ENCODE results near the gene BAIAP2.
"Not testable (repeated sequence)": the region's sequence is repeated elsewhere in the genome, so short reads cannot be mapped to it uniquely, and the experiment has no call there.

Gene BAIAP2

DNA sequence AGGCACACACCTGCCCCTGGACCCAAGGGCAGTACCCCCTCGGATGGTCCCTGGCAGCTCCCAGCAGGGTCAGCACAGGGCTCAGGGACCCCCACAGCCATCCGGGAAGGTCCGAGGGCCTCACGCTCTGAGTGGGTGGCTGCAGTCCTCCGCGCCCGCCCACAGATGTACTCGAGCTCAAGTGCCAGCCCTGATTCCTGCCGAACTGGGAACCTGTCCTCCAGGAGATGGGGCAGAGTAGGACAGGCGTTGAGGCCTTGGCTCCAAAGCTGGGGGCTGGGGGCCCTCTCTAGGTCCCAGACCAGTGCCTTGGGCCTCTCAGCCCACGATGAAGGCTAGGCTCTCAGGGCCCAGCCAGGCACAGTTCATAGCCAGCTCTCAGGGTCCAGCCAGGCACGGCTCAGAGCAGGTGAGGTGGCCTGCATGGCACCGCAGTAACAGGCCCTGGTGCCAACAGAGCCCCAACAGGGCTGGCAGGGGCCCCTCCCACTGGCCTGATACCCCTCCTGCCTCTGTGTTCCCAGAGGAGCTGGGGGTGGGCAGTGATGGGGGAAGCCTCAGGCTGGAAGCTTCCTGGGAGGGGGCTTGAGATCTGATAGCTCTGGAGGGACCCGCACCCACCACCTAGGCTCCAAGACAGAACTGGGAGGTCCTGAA is 94.9 kb downstream of the BAIAP2 start:
- DNase-seq = no peak

DNA sequence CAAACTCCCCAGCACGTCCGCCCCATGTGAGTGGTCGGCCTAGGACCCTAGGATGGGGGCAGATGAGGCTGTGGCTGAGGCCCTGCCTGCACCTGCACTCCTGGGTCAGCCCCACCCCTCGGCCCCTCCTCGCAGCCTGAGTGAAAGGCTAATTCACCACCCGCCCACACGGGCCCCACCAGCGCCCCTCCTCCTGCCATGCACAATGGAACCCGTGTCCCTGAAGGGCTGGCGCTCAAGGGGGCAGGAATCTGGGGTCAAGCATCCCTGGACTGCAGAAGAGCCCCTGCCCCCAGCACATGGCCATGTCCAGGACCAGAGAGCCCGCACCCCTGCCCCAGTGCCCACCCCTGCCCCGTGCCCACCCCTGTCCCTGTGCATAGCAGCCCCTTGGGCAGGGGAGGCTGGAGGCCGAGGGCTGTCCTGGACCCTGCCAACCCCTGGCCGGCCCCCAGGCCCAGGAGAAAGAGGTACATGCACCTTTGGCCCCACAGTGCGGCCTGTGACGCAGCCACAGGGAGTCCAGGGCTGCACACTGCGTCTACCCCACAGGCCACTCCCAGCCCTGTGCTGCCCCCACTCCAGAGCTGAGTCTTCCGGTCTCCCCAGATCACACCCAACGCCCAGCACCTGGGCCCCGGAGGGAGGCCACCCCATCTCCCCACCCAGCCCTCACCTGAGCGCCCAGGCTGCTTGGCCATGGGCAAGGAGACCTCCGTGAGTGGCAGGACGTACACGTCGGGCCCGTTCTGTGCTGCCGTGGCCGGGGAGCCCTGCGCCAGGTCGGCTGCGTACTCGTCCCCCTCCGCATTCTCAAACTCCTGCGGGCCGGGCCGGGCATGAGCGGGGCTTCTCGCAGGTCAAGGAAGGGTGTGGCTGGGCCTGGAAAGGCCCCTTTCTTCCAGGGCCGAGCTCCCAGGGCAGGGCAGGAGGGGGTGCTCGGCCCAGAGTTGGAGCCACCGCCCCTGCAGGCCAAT is 95.7 kb downstream of the BAIAP2 start:
- no peak for DNase-seq

DNA sequence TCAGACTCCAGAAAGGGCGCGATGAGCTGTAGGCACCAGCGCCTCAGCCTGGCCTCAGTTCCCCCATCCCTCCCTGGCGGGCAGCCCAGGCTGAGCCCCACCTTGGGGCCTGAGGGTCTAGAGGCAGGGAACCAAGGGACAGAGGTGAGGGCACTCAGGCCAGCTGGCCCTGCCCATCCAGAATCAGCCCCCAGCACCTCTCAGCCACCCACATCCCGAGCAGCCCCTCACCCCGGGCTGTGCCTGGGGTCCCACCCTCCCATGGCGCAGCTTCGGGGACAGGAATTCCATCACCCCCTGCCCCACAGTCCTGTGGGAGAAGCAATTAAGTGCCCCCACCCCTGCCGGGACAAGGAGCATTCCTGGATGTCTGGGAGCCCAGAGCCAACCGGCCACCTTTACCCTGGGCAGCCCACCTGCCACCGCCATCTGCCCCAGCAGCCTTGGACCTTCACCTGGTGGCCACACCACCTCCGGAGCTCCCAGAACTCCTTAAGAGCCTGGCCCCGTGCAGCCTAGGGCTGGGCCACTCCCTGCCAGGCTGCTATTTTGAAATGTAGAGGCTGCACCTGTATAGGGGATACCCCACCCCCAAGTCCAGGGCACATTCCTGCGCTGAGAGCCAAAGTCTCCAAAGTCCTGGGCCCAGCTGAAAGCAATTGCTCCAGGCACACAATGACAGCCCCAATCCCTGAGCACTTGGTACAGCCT is 96.7 kb downstream of the BAIAP2 start:
- DNase-seq = no peak

- no peak for DNase-seq
Measured at GRCh38 chr17:81132197-81132540, 97.2 kb downstream of the BAIAP2 start.

- no peak for DNase-seq
Measured at GRCh38 chr17:81132770-81133723, 98.1 kb downstream of the BAIAP2 start.

DNA sequence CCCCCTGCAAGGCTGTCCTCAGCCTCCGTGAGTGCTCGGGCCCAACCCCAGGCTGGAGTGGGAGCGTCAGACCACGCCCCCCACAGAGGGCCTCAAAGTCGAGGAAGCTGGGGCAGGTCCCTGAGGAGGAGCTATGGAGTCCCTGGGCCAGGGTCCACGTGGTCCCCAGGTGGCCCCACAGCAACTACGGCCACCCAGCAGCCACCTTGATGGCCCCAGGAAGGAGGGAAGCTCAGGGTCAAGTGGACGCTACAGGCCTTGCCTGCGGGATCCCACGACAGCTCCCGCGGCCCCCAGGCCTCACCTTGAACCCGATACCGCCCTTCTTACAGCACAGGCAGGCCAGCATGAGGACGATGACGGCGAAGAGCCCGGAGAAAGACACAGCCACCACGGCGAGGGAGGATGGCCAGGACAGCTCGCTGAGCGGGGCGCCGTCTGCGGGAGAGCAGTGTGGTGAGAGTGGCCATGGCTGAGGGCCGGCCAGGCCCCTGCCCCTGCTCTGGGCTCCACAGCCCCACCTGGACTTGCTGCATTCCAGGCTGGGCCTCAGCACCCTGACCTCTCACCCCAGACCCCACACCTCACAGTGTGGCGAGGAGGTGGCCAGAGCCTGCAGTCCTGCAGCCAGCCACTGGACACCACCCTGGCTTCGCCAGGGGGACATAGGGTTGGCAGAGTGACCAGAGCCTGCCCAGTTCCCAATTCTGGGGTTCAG is 99.3 kb downstream of the BAIAP2 start:
- no peak for DNase-seq

DNA sequence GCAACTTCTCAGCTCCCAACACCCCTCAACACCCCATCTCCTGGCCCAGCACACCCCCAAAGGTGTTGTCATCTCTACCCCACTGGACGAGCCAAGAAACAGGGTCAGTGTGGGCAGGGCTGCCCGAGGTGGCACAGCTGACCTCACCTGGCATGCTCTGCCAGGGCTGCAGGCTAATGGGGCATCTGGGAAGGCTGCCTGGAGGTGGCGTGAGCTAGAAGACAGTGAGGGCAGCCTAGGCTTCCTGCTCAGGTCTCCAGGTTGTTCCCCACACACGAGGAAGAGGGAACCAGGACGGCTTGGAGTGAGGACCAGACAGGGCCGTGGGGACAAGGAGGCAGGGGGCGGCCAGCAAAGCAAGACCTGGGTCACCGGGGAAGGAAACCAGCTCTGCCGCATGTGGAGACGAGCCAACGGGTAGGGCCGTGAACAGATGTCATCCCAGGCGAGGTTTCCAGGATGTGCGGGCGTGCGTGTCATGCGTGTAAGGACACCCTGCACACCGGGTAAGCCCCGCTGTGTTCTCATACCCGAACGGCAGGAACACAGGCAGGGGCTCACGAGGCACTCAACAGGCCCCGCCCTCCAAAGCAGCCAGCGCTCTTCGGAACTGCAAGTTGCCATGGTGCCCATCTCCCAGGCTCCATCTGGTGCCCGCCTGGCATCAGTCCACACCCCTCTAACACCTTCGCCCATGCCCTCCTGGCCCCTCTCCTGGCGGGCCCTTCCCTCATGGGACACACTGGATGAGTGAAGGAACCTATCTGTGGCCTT is 100.7 kb downstream of the BAIAP2 start:
- DNase-seq = no peak

- DNase-seq = no peak
Measured at GRCh38 chr17:81136366-81136765, 101.4 kb downstream of the BAIAP2 start.

DNA sequence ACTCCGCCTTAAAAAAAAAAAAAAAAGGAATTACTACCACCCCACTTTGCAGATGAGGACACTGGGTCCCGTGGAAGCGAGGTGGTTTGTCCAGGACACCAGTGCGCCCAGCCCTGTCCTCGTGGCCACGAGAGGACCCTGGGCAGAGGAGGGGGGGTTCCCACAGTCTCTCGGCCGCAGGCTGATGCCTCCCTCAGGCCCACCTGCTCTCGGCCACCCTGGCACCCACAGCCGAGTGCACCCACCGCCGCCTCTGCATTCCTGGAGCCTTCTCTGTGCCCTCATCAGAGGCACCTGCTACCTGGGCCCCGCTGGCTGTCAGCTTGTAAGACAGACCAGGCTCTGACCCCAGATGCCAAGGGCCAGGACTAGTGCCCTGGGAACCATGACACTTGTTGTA is 102.3 kb downstream of the BAIAP2 start:
- DNase-seq = no peak

DNA sequence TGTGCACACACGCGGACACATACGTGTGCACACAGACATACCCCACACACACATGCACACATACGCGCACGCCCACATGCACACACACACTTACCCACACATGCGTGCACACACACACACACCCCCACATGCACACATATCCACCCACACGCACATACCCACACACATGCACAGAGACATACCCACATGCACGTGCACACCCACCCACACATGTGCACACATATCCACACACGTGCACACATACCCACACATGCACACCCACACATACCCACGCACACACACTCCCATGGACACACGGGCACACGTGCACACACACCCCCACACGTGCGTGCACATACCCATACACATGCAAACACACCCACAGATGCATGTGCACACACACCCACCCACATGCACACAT is 103.1 kb downstream of the BAIAP2 start:
- DNase-seq = no peak

DNA sequence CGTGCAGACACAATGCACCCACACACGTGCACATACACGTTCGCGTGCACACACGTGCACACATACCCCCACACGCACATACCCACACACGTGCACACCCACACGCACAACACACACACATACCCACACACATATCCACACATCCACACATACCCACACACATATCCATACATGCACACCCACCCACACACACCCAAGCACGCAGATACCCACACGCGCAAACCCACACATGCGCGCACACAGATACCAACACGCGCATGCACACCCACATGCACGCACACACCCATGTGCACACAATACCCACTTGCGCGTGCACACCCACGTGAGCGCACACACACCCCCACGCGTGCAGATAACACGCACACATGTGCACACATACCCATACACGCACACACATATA is 103.5 kb downstream of the BAIAP2 start:
- no peak for DNase-seq

- DNase-seq = no peak
Measured at GRCh38 chr17:81139428-81139827, 104.5 kb downstream of the BAIAP2 start.

DNA sequence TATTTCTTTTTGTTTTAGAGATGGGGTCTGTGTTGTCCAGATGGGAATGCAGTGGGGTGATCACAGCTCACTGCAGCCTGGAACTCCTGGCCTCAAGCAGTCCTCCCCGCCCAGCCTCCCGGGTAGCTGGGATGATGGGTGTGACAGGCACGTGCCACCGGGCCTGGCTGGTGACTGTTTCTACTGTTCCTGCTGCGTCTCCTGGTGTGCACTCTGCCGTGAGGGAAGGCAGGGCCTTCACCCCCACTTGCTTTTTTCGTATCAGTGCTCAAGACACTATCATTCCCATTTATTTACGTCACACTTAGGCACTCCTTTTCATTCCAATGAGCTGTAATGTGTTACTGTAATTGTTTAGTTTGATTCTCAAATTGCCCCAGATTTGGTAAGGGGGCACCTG is 105.1 kb downstream of the BAIAP2 start:
- no peak for DNase-seq

GRCh38 chr17:81140695-81141094 is 105.7 kb downstream of the BAIAP2 start:
- DNase-seq = no peak

- peak; percentile 94 for DNase-seq
Measured at GRCh38 chr17:81142301-81143199, 107.6 kb downstream of the BAIAP2 start.

- DNase-seq = no peak
Measured at GRCh38 chr17:81143200-81143527, 108.2 kb downstream of the BAIAP2 start.

DNA sequence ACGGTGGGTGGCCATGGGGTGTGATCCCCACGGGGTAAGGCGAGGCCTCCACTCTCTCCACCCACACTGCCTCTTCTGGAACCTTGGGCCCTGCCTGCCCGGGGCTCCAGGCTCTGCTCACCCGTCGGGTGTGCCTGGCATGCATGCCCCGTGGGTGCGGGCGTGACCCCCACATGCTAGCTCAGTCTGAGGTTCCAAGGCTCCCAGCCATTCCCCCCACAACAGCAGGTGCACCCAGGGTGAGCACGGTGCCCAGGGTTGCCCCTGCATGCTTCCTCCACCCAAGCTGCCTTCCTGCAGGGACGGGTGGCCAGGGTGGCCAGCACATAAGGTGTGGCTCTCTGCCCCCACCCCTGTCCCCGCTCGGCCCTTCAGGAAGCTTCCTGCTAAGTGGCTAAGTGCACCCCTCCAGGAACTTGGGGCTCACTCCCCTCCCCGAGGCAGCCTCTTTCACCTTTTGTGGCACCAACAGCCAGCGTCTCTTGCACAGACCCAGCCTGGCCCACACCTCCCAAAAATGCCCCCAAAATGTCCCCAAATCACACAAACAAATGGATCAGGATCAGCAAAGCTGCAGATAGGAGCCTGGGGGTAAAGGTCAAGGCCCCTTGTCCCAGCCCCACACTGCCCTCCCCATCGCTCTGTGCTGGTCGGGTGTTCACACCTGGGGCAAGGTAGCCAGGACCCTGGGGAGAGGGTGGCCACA is 108.9 kb downstream of the BAIAP2 start:
- no peak for DNase-seq

GRCh38 chr17:81144423-81144781 is 109.5 kb downstream of the BAIAP2 start:
- no peak for DNase-seq

GRCh38 chr17:81146208-81146607 is 111.3 kb downstream of the BAIAP2 start:
- DNase-seq = not testable (repeated sequence)
